GM19193 (cell line): ENCODE data around the gene TFDP2.

Experiments used
- POLR2A ChIP-seq: IDR thresholded peaks from 4 replicates; pipeline ENCODE4 v1.6.1; 2011; ENCODE audit not compliant: insufficient read depth, insufficient read length; ENCODE audit errors: extremely low read depth

Gene TFDP2

GRCh38 chr3:141969711-141970110 lies 179.6 kb downstream of the TFDP2 start:
- no peak for TF ChIP-seq POLR2A

GRCh38 chr3:141965471-141965870 lies 183.9 kb downstream of the TFDP2 start:
- TF ChIP-seq POLR2A, result no peak

- no peak for TF ChIP-seq POLR2A
Measured at GRCh38 chr3:141963301-141963700, 186.0 kb downstream of the TFDP2 start.

- no peak for TF ChIP-seq POLR2A
Measured at GRCh38 chr3:141960731-141961130, 188.6 kb downstream of the TFDP2 start.

GRCh38 chr3:141959589-141960554 lies 189.5 kb downstream of the TFDP2 start:
- no peak for TF ChIP-seq POLR2A

GRCh38 chr3:141955175-141955574 lies 194.2 kb downstream of the TFDP2 start:
- no peak for TF ChIP-seq POLR2A

GRCh38 chr3:141952611-141953010 lies 196.7 kb downstream of the TFDP2 start:
- no peak for TF ChIP-seq POLR2A

- no peak for TF ChIP-seq POLR2A
Measured at GRCh38 chr3:141950572-141951493, 198.5 kb downstream of the TFDP2 start.

GRCh38 chr3:141949972-141950371 lies 199.4 kb downstream of the TFDP2 start:
- no peak for TF ChIP-seq POLR2A

GRCh38 chr3:141949399-141949798 lies 199.9 kb downstream of the TFDP2 start:
- no peak for TF ChIP-seq POLR2A

- TF ChIP-seq POLR2A, result no peak
Measured at GRCh38 chr3:141945726-141946485, 203.4 kb downstream of the TFDP2 start.

GRCh38 chr3:141942006-141942405 lies 207.3 kb downstream of the TFDP2 start:
- TF ChIP-seq POLR2A, result no peak

GRCh38 chr3:141941093-141941492 lies 208.3 kb downstream of the TFDP2 start:
- TF ChIP-seq POLR2A, result no peak

- no peak for TF ChIP-seq POLR2A
Measured at GRCh38 chr3:141940194-141940776, 209.1 kb downstream of the TFDP2 start.

- TF ChIP-seq POLR2A, result no peak
Measured at GRCh38 chr3:141939759-141940158, 209.6 kb downstream of the TFDP2 start.

- TF ChIP-seq POLR2A, result no peak
Measured at GRCh38 chr3:141938011-141938500, 211.3 kb downstream of the TFDP2 start.
